ENCODE results near the gene LRRC9.

DNA sequence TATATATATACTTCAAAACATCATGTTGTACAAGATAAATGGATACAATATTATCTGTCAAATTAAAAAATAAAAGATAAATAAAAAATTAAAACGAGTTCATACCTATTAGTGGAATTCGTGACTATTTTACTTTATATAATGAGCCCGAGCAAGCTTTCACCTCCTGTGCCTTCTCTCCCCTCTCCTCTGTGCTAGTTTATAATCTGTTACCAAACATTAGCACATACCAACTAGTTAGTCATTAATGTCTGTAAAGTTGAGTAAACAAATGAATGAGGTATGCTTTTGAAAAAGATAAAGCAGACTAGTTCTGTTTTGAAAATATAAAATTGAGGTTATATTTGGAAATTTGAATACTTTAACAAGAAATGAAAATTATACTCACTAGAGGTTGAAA, 84.0 kb downstream of the LRRC9 start:
- TF ChIP-seq, protein P1, sequence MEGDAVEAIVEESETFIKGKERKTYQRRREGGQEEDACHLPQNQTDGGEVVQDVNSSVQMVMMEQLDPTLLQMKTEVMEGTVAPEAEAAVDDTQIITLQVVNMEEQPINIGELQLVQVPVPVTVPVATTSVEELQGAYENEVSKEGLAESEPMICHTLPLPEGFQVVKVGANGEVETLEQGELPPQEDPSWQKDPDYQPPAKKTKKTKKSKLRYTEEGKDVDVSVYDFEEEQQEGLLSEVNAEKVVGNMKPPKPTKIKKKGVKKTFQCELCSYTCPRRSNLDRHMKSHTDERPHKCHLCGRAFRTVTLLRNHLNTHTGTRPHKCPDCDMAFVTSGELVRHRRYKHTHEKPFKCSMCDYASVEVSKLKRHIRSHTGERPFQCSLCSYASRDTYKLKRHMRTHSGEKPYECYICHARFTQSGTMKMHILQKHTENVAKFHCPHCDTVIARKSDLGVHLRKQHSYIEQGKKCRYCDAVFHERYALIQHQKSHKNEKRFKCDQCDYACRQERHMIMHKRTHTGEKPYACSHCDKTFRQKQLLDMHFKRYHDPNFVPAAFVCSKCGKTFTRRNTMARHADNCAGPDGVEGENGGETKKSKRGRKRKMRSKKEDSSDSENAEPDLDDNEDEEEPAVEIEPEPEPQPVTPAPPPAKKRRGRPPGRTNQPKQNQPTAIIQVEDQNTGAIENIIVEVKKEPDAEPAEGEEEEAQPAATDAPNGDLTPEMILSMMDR (conservative IDR thresholded peaks at IDR 0.05), result no peak
- no peak for TF ChIP-seq ZFX (IDR thresholded peaks at IDR 0.05)
